ENCODE measurements around the gene RHOJ.
A peak's percentile ranks its signal among the peaks of the same experiment; 100 is the strongest.
"Not testable (repeated sequence)": the region's sequence is repeated elsewhere in the genome, so short reads cannot be mapped to it uniquely, and the experiment has no call there.

The RHOJ gene

GRCh38 chr14:63204407-63205043 is at the start of gene RHOJ:
Gene RHOJ (plus strand): TSS chr14:63204443. CDS start chr14:63204870, 427 bp downstream.
- Histone ChIP-seq H3K36me3 (ENCODE audit: insufficient read depth, low read length) (no peaks in the 10 kb centered on the region; the same call in 1 of the 2 replicates), H3K9me3 (ENCODE audit: control insufficient read depth, insufficient read depth, low read length) (no peaks in the 10 kb centered on the region), H3K4me1 (ENCODE audit: insufficient read depth, low read length) (0 out of 2 replicates have a peak, but pooled peaks cover 10% of the 10 kb centered on the region), H3K9ac (ENCODE audit: low read depth, low read length) (peak within 1 kb of the TSS; percentile 41)

- no peak overlapping the region for H3K9ac ChIP-seq (ENCODE audit: low read depth, low read length)
- no peaks in the 10 kb centered on the region for H3K36me3 ChIP-seq (ENCODE audit: insufficient read depth, low read length)
- H3K9me3 ChIP-seq (ENCODE audit: control insufficient read depth, insufficient read depth, low read length) = no peaks in the 10 kb centered on the region
- no peaks in the 10 kb centered on the region for H3K4me1 ChIP-seq (ENCODE audit: insufficient read depth, low read length)
These were observed 48.6 kb upstream of the RHOJ start for GRCh38 chr14:63155511-63156185.

GRCh38 chr14:63157195-63157594 is 47.0 kb upstream of the RHOJ start:
- H3K36me3 ChIP-seq (ENCODE audit: insufficient read depth, low read length) = no peaks in the 10 kb centered on the region
- no peak overlapping the region for H3K9ac ChIP-seq (ENCODE audit: low read depth, low read length)
- H3K9me3 ChIP-seq (ENCODE audit: control insufficient read depth, insufficient read depth, low read length) = no peaks in the 10 kb centered on the region

DNA sequence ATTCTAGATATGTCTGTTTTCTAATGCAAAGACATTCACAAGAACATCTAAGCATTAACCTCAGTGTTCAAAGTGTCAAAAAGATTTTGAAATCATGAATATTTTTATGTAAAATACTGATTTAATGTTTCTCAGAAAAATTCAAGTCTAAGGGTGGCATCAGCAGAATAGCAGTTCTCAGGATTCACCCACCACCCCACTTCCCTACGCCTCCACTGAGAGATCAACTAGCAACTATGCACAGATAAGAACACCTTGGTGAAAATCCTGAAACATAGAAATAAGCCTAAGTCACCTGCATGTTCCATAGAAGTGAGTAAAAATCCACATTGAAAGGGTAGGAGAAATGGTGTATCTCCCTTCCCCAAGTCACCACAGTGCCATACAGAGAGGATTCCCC is 40.9 kb upstream of the RHOJ start:
- no peaks in the 10 kb centered on the region for H3K9me3 ChIP-seq (ENCODE audit: control insufficient read depth, insufficient read depth, low read length)
- H3K36me3 ChIP-seq (ENCODE audit: insufficient read depth, low read length) = no peaks in the 10 kb centered on the region
- no peaks in the 10 kb centered on the region for H3K4me1 ChIP-seq (ENCODE audit: insufficient read depth, low read length)
- no peak overlapping the region for H3K9ac ChIP-seq (ENCODE audit: low read depth, low read length)

More at GRCh38 chr14:63157195-63157594, 47.0 kb upstream of the RHOJ start:
- no peaks in the 10 kb centered on the region for H3K4me1 ChIP-seq (ENCODE audit: insufficient read depth, low read length)

GRCh38 chr14:63164108-63164683 is 40.0 kb upstream of the RHOJ start:
- Histone ChIP-seq H3K9me3 (ENCODE audit: control insufficient read depth, insufficient read depth, low read length) (no peaks in the 10 kb centered on the region), H3K4me1 (ENCODE audit: insufficient read depth, low read length) (no peaks in the 10 kb centered on the region), H3K9ac (ENCODE audit: low read depth, low read length) (no peak overlapping the region), H3K36me3 (ENCODE audit: insufficient read depth, low read length) (no peaks in the 10 kb centered on the region)

DNA sequence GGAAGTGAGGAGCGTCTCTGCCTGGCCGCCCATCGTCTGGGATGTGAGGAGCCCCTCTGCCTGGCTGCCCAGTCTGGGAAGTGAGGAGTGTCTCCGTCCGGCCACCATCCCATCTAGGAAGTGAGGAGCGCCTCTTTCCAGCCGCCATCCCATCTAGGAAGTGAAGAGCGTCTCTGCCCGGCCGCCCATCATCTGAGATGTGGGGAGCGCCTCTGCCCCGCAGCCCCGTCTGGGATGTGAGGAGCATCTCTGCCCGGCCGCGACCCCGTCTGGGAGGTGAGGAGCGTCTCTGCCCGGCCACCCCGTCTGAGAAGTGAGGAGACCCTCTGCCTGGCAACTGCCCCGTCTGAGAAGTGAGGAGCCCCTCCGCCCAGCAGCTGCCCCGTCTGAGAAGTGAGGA is 39.0 kb upstream of the RHOJ start:
- not testable (repeated sequence) for H3K4me1 ChIP-seq (ENCODE audit: insufficient read depth, low read length); H3K36me3 ChIP-seq (ENCODE audit: insufficient read depth, low read length); H3K9ac ChIP-seq (ENCODE audit: low read depth, low read length); H3K9me3 ChIP-seq (ENCODE audit: control insufficient read depth, insufficient read depth, low read length)

DNA sequence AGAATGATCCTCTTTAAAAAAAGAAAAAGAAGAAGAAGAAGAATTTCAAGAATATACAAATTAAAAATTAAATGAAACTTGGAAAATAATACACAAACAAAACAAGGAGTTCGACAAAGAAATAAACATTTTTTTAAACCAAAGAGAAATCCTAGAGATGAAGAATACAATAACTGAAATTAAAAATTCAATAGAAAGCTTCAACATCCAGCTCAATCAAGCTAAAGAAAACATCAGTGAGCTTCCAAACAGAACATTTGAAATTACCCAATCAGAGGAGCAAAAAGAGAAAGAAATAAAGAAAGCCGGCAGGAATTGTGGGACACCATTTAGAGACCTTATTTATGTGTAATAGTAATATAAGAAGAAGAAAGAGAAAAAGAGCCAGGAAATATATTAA is 37.2 kb upstream of the RHOJ start:
- no peak overlapping the region for H3K9ac ChIP-seq (ENCODE audit: low read depth, low read length)
- H3K36me3 ChIP-seq (ENCODE audit: insufficient read depth, low read length) = no peaks in the 10 kb centered on the region
- no peaks in the 10 kb centered on the region; the same call in 1 of the 2 replicates for H3K9me3 ChIP-seq (ENCODE audit: control insufficient read depth, insufficient read depth, low read length)
- no peaks in the 10 kb centered on the region for H3K4me1 ChIP-seq (ENCODE audit: insufficient read depth, low read length)

DNA sequence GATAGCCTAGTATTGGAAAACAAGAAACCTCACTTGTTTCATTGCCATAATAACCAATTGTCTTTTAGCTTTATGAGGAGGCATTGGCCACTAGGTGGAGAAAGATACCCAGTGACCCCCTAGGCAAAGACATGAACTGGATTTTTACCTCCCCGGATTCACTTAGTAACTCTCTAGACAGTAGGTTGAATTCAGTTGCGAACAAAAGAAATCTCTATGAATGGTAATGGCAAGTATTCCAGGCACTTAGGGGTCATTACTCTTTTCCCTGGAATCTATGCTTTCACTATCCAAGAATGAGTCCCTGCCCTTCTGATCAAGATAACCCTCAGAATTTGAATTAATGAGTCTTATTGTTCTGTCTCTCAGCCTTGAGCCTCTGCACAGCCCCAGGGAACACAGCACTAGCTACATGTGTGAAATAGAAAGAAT is 29.5 kb upstream of the RHOJ start:
- no peaks in the 10 kb centered on the region for H3K9me3 ChIP-seq (ENCODE audit: control insufficient read depth, insufficient read depth, low read length)
- no peaks in the 10 kb centered on the region for H3K36me3 ChIP-seq (ENCODE audit: insufficient read depth, low read length)
- no peaks in the 10 kb centered on the region for H3K4me1 ChIP-seq (ENCODE audit: insufficient read depth, low read length)
- H3K9ac ChIP-seq (ENCODE audit: low read depth, low read length) = no peak overlapping the region

DNA sequence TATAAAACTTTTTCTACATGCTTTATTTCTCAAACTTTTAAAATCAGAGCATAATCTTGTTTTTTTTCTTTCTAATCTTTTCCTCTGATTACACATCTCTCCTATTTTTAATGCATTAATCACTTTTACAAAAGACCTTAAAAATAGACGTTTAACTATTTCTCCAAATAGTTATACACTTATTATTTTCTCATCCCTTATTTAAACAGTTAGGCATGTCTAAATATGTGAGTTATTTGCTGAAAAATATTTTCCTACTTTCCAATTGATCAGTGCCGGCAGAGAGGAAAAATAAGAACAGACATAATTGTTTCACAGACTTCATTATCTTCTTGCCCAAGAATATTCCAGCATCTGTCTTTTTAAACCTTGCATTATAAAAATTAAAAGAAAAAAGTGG is 28.7 kb upstream of the RHOJ start:
- H3K9ac ChIP-seq (ENCODE audit: low read depth, low read length) = no peak overlapping the region
- H3K36me3 ChIP-seq (ENCODE audit: insufficient read depth, low read length) = no peaks in the 10 kb centered on the region
- H3K4me1 ChIP-seq (ENCODE audit: insufficient read depth, low read length) = no peaks in the 10 kb centered on the region
- no peaks in the 10 kb centered on the region for H3K9me3 ChIP-seq (ENCODE audit: control insufficient read depth, insufficient read depth, low read length)

DNA sequence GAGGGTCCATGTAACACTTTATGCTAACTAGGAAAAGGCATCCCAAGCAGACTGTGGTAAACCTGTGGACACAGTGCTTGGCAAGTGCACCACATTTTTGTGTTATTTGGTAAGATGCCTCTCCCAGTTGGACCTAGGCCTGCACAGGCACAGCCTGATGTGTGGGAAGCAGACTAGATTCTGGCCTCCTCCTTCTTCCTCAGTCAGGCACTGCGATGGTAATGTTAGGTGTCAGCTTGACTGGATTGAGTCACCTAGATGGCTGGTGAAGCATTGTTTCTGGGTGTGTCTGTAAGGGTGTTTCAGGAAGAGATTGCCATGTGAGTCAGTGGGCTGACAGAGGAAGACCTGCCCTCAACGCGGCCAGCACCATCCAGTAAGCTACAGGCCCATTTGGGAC is 25.3 kb upstream of the RHOJ start:
- Histone ChIP-seq H3K9ac (ENCODE audit: low read depth, low read length) (no peak overlapping the region), H3K9me3 (ENCODE audit: control insufficient read depth, insufficient read depth, low read length) (no peaks in the 10 kb centered on the region), H3K36me3 (ENCODE audit: insufficient read depth, low read length) (no peaks in the 10 kb centered on the region), H3K4me1 (ENCODE audit: insufficient read depth, low read length) (no peaks in the 10 kb centered on the region)

- no peak overlapping the region for H3K9ac ChIP-seq (ENCODE audit: low read depth, low read length)
- no peaks in the 10 kb centered on the region for H3K36me3 ChIP-seq (ENCODE audit: insufficient read depth, low read length)
- no peaks in the 10 kb centered on the region for H3K4me1 ChIP-seq (ENCODE audit: insufficient read depth, low read length)
- no peaks in the 10 kb centered on the region for H3K9me3 ChIP-seq (ENCODE audit: control insufficient read depth, insufficient read depth, low read length)
These were observed 24.9 kb upstream of the RHOJ start for GRCh38 chr14:63179383-63179782.

- H3K9me3 ChIP-seq (ENCODE audit: control insufficient read depth, insufficient read depth, low read length) = no peaks in the 10 kb centered on the region
- H3K9ac ChIP-seq (ENCODE audit: low read depth, low read length) = no peak overlapping the region
- H3K36me3 ChIP-seq (ENCODE audit: insufficient read depth, low read length) = no peaks in the 10 kb centered on the region
- H3K4me1 ChIP-seq (ENCODE audit: insufficient read depth, low read length) = no peaks in the 10 kb centered on the region
These were observed 24.2 kb upstream of the RHOJ start for GRCh38 chr14:63180011-63180410.

- H3K4me1 ChIP-seq (ENCODE audit: insufficient read depth, low read length) = no peaks in the 10 kb centered on the region
- no peaks in the 10 kb centered on the region for H3K9me3 ChIP-seq (ENCODE audit: control insufficient read depth, insufficient read depth, low read length)
- no peaks in the 10 kb centered on the region for H3K36me3 ChIP-seq (ENCODE audit: insufficient read depth, low read length)
- H3K9ac ChIP-seq (ENCODE audit: low read depth, low read length) = no peak overlapping the region
These were observed 21.3 kb upstream of the RHOJ start for GRCh38 chr14:63182968-63183367.

GRCh38 chr14:63186453-63186852 is 17.8 kb upstream of the RHOJ start:
- Histone ChIP-seq H3K9me3 (ENCODE audit: control insufficient read depth, insufficient read depth, low read length) (no peaks in the 10 kb centered on the region), H3K36me3 (ENCODE audit: insufficient read depth, low read length) (no peaks in the 10 kb centered on the region), H3K4me1 (ENCODE audit: insufficient read depth, low read length) (no peaks in the 10 kb centered on the region), H3K9ac (ENCODE audit: low read depth, low read length) (no peak overlapping the region)

- H3K9me3 ChIP-seq (ENCODE audit: control insufficient read depth, insufficient read depth, low read length) = no peaks in the 10 kb centered on the region
These were observed 13.0 kb upstream of the RHOJ start for GRCh38 chr14:63191211-63191610.

More at GRCh38 chr14:63191211-63191610, 13.0 kb upstream of the RHOJ start:
- no peaks in the 10 kb centered on the region for H3K36me3 ChIP-seq (ENCODE audit: insufficient read depth, low read length)
- no peak overlapping the region for H3K9ac ChIP-seq (ENCODE audit: low read depth, low read length)
- no peaks in the 10 kb centered on the region for H3K4me1 ChIP-seq (ENCODE audit: insufficient read depth, low read length)

Data from ES-I3 (cell line).